ENCODE results near the gene PAK6.

The PAK6 gene

DNA sequence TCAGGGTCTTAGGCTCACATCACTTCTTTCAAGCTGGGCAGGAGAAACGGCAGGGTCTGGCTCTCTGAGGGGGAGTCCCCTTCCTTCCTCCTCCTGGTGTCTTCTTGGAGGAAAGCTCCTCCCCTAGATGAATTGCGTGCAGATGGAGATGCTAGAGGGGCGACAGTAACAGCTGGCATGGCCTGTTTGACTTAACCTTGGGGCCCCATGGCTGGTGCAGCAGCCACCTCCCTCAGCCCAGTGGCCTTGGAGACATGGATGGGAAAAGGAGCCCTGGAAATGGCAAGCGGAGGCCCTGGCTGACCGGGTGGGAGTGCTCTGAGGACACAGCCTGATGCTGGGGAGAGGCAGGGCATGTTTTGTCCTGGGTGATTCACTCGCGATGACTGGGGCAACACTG is 20.2 kb downstream of the PAK6 start:
- no peak overlapping the region for H3K4me3 ChIP-seq (ENCODE audit: low read length)
- H3K79me2 ChIP-seq (ENCODE audit: low read length) = no peaks in the 10 kb centered on the region
- no peak overlapping the region for H3K27ac ChIP-seq (ENCODE audit: low read length)
- no peaks in the 10 kb centered on the region for H3K27me3 ChIP-seq (ENCODE audit: low read depth, low read length)
- no peak overlapping the region for H3K4me2 ChIP-seq (ENCODE audit: low read length)
- H4K20me1 ChIP-seq (ENCODE audit: insufficient read depth, low read length) = no peaks in the 10 kb centered on the region
- TF ChIP-seq, protein P1, sequence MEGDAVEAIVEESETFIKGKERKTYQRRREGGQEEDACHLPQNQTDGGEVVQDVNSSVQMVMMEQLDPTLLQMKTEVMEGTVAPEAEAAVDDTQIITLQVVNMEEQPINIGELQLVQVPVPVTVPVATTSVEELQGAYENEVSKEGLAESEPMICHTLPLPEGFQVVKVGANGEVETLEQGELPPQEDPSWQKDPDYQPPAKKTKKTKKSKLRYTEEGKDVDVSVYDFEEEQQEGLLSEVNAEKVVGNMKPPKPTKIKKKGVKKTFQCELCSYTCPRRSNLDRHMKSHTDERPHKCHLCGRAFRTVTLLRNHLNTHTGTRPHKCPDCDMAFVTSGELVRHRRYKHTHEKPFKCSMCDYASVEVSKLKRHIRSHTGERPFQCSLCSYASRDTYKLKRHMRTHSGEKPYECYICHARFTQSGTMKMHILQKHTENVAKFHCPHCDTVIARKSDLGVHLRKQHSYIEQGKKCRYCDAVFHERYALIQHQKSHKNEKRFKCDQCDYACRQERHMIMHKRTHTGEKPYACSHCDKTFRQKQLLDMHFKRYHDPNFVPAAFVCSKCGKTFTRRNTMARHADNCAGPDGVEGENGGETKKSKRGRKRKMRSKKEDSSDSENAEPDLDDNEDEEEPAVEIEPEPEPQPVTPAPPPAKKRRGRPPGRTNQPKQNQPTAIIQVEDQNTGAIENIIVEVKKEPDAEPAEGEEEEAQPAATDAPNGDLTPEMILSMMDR (IDR thresholded peaks at IDR 0.05; ENCODE audit: low read depth, low read length) = no peak
- TF ChIP-seq EZH2phosphoT487 (IDR thresholded peaks at IDR 0.05; ENCODE audit: low read depth) = no peak
- no peaks in the 10 kb centered on the region for H3K36me3 ChIP-seq (replicated peaks; ENCODE audit: low read depth, low read length)
- H2AFZ ChIP-seq (ENCODE audit: low read depth, low read length) = no peak overlapping the region
- no peaks in the 10 kb centered on the region for H3K4me1 ChIP-seq (ENCODE audit: low read length)
- H3K9ac ChIP-seq (ENCODE audit: low read length) = no peak overlapping the region
- H3K9me3 ChIP-seq (ENCODE audit: insufficient read depth, low read length) = no peaks in the 10 kb centered on the region

DNA sequence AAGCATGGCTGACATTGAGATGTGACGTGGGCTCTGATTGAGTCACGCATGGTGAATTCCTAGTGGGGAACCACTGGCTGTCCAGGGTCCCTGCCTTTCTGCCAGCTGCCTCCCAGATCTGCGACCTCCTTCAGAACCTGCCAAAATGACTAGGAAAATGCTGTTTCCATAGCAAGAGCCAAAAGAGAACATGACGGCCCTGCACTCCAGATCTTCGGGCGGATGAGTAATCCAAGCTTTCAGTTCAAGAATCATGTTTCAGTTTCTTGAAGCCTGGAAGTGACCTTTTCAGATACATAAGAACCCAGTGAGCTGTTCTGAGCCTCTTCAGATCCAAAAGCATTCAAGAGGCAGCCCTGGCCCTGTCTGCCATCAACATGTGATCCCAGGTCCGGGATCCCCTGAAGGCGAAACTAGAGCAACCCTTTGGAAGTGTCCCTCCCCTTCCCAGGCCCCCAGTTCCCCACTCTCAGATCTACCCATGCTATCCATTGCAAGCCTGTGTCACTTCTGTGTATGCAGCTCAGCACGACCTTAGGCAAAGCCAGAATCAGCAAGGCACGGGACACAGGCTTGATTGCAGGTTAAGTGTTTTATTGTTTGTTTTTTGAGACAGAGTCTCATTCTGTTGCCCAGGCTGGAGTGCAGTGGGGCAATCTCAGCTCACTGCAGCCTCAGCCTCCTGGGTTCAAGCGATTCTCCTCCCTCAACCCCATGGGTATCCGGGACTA is 24.3 kb downstream of the PAK6 start:
- Histone ChIP-seq H3K9me3 (ENCODE audit: insufficient read depth, low read length) (no peaks in the 10 kb centered on the region), H4K20me1 (ENCODE audit: insufficient read depth, low read length) (no peaks in the 10 kb centered on the region), H3K4me3 (ENCODE audit: low read length) (no peak overlapping the region), H3K79me2 (ENCODE audit: low read length) (no peaks in the 10 kb centered on the region), H3K9ac (ENCODE audit: low read length) (no peak overlapping the region), H3K4me1 (ENCODE audit: low read length) (no peaks in the 10 kb centered on the region), H3K4me2 (ENCODE audit: low read length) (no peak overlapping the region), H3K27me3 (ENCODE audit: low read depth, low read length) (no peaks in the 10 kb centered on the region), H2AFZ (ENCODE audit: low read depth, low read length) (no peak overlapping the region), H3K36me3 (replicated peaks; ENCODE audit: low read depth, low read length) (no peaks in the 10 kb centered on the region), H3K27ac (ENCODE audit: low read length) (no peak overlapping the region)
- TF ChIP-seq, protein P1 (IDR thresholded peaks at IDR 0.05; ENCODE audit: low read depth, low read length) = no peak

DNA sequence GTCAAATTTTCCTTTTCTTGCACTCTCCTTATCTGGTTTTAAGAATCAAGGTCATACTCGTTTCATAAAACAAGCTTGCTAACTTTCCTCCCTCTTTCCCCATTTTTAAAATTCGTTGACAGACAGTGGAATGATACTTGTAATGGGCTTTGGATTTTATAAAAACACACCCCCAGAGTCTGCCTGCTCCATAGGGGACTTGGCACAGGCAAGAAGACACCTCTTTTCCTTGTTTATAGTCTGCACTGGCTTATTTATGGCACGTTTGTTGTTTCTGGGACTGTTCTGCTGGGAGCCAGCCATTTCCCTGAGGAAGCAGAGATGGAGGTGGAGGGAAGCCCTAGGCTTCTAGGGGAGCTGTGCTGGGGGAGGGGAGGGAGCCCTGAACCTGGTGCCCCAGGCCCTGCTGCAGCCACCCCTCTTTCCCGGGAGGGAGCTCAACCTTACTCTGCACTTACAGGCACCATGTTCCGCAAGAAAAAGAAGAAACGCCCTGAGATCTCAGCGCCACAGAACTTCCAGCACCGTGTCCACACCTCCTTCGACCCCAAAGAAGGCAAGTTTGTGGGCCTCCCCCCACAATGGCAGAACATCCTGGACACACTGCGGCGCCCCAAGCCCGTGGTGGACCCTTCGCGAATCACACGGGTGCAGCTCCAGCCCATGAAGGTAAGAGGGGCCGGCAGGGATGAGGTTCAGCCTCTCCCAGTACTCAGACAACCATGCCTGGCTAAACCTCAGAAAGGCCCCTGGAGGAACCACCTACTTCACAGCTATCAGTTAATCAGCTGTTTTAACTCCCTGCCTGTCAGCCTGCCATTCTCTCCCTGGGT is 25.7 kb downstream of the PAK6 start:
- H3K9me3 ChIP-seq (ENCODE audit: insufficient read depth, low read length) = no peaks in the 10 kb centered on the region
- H3K27me3 ChIP-seq (ENCODE audit: low read depth, low read length) = no peaks in the 10 kb centered on the region
- no peak overlapping the region for H3K4me2 ChIP-seq (ENCODE audit: low read length)
- no peak overlapping the region for H2AFZ ChIP-seq (ENCODE audit: low read depth, low read length)
- no peak overlapping the region for H3K27ac ChIP-seq (ENCODE audit: low read length)
- H3K79me2 ChIP-seq (ENCODE audit: low read length) = no peaks in the 10 kb centered on the region
- H3K4me1 ChIP-seq (ENCODE audit: low read length) = no peaks in the 10 kb centered on the region
- H3K9ac ChIP-seq (ENCODE audit: low read length) = no peak overlapping the region
- TF ChIP-seq, protein P1 (IDR thresholded peaks at IDR 0.05; ENCODE audit: low read depth, low read length) = no peak
- TF ChIP-seq EZH2phosphoT487 (IDR thresholded peaks at IDR 0.05; ENCODE audit: low read depth) = no peak
- no peaks in the 10 kb centered on the region for H4K20me1 ChIP-seq (ENCODE audit: insufficient read depth, low read length)
- no peak overlapping the region for H3K4me3 ChIP-seq (ENCODE audit: low read length)
- H3K36me3 ChIP-seq (replicated peaks; ENCODE audit: low read depth, low read length) = no peaks in the 10 kb centered on the region

DNA sequence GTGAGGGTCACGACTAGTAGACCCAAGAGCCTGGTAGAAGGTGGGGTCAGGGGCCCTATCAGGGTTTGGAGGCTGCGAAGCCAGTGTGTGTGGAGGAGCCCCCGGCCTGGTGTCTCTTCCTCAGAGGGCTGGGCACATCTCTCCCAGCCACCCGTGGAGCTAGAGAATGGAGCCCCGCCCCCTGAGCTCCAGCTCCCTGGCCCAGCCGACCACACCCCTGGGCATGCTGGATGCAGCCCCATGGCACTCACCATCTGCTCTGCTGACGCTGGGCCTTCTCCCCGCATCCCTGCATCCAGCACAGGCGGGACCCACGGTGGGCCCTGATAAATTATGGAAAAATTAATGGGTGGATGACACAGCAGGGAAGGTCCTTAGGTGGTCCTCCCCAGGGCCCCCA is 26.5 kb downstream of the PAK6 start:
- Histone ChIP-seq H3K27me3 (ENCODE audit: low read depth, low read length) (no peaks in the 10 kb centered on the region), H3K9ac (ENCODE audit: low read length) (no peak overlapping the region), H2AFZ (ENCODE audit: low read depth, low read length) (no peak overlapping the region), H3K4me2 (ENCODE audit: low read length) (no peak overlapping the region), H3K79me2 (ENCODE audit: low read length) (no peaks in the 10 kb centered on the region), H3K27ac (ENCODE audit: low read length) (no peak overlapping the region), H3K36me3 (replicated peaks; ENCODE audit: low read depth, low read length) (no peaks in the 10 kb centered on the region), H3K4me1 (ENCODE audit: low read length) (no peaks in the 10 kb centered on the region), H3K4me3 (ENCODE audit: low read length) (no peak overlapping the region), H4K20me1 (ENCODE audit: insufficient read depth, low read length) (no peaks in the 10 kb centered on the region), H3K9me3 (ENCODE audit: insufficient read depth, low read length) (no peaks in the 10 kb centered on the region)
- TF ChIP-seq, protein P1 (IDR thresholded peaks at IDR 0.05; ENCODE audit: low read depth, low read length) = no peak
- no peak for TF ChIP-seq EZH2phosphoT487 (IDR thresholded peaks at IDR 0.05; ENCODE audit: low read depth)
